Tibial nerve (tissue), 4 donors: ENCODE measurements around the gene LRFN2.

Source experiments
- EP300 ChIP-seq, 2 donors: sonication (generic); formaldehyde crosslinking; IDR thresholded peaks; one replicate each; pipeline ENCODE4 v1.6.1; 2017; ENCODE audit warnings: antibody characterized with exemption in 2 of 2, mild to moderate bottlenecking in 1 of 2
- POLR2A ChIP-seq, 2 donors: fragments of 450-650 bp; IDR thresholded peaks; one replicate each; pipeline ENCODE4 v1.6.1; 2017; ENCODE audit warnings: antibody characterized with exemption in 2 of 2, mild to moderate bottlenecking in 2 of 2, moderate library complexity in 2 of 2
- TF ChIP-seq, protein P1 (sequence below), 5 experiments: fragments of 200-600 bp in 3 of 5; fragments of 450-650 bp in 2 of 5; sonication (generic) in 3 of 5; IDR thresholded peaks; one replicate each; pipeline ENCODE4 v1.5.1; 2016 to 2019; ENCODE audit warnings: antibody characterized with exemption in 5 of 5, mild to moderate bottlenecking in 3 of 5, moderate library complexity in 2 of 5

DNA sequence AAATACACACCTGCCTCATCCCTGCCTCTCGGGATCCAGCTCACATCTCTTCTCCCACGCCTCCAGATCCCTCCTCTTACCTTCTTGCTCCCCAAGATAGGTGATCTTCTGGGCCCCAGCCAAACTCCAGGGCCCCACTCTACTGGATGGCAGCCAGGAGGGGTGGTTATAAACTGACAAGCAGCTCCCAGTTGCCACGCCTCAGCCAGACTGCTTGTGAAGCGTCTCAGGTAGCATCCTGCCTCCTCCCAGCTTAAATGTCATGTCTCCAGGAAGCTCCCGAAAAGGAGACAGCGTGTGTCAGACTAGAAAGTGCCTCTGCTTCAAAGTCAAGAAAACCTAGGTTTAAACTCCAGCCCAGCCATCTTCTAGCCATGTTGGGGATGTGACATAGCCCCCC is 114.1 kb downstream of the LRFN2 start:
- TF ChIP-seq, protein P1, sequence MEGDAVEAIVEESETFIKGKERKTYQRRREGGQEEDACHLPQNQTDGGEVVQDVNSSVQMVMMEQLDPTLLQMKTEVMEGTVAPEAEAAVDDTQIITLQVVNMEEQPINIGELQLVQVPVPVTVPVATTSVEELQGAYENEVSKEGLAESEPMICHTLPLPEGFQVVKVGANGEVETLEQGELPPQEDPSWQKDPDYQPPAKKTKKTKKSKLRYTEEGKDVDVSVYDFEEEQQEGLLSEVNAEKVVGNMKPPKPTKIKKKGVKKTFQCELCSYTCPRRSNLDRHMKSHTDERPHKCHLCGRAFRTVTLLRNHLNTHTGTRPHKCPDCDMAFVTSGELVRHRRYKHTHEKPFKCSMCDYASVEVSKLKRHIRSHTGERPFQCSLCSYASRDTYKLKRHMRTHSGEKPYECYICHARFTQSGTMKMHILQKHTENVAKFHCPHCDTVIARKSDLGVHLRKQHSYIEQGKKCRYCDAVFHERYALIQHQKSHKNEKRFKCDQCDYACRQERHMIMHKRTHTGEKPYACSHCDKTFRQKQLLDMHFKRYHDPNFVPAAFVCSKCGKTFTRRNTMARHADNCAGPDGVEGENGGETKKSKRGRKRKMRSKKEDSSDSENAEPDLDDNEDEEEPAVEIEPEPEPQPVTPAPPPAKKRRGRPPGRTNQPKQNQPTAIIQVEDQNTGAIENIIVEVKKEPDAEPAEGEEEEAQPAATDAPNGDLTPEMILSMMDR (IDR thresholded peaks at IDR 0.05) = no peak
- no peak for TF ChIP-seq POLR2A (IDR thresholded peaks at IDR 0.05)
- no peak for TF ChIP-seq EP300 (IDR thresholded peaks at IDR 0.05)
